ENCODE results near the gene RAB3IP.
"Not testable (repeated sequence)": the region's sequence is repeated elsewhere in the genome, so short reads cannot be mapped to it uniquely, and the experiment has no call there.

Gene RAB3IP

DNA sequence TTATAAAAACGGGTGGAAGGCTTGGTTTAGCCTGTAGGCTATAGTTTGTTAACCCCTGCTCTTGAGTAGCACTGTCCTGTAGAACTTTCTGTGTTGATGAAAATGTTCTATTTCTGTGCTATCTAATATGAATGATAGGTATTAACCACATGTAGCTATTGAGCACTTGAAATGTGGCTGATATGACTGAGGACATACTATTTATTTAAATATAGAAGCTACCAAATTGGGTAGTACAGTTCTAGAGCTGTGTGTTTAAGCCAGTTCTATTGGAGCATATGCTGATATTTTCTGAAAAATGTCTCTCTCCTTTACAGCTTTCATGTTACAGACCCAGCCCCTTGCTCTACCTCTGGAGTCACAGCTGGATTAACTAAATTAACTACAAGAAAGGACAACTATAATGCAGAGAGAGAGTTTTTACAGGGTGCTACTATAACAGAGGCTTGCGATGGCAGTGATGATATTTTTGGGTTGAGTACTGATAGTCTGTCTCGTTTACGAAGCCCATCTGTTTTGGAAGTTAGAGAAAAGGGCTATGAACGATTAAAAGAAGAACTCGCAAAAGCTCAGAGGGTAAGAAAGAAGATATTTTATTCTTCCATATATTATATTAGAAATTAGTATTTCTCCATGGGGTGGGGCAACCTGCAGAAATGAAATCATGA, 17.6 kb downstream of the RAB3IP start:
- no peak for DNase-seq

GRCh38 chr12:69758105-69758504, 19.4 kb downstream of the RAB3IP start:
- DNase-seq: no peak

DNA sequence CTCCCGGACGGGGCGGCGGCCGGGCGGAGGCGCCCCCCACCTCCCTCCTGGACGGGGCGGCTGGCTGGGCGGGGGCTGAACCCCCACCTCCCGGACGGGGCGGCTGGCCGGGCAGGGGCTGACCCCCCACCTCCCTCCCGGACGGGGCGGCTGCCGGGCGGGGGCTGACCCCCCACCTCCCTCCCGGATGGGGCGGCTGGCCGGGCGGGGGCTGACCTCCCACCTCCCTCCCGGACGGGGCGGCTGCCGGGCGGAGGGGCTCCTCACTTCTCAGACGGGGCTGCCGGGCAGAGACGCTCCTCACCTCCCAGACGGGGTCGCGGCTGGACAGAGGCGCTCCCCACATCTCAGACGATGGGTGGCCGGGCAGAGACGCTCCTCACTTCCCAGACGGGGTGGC, 20.9 kb downstream of the RAB3IP start:
- not testable (repeated sequence) for DNase-seq

- no peak for DNase-seq
Observed at GRCh38 chr12:69765515-69765914, 26.9 kb downstream of the RAB3IP start.

DNA sequence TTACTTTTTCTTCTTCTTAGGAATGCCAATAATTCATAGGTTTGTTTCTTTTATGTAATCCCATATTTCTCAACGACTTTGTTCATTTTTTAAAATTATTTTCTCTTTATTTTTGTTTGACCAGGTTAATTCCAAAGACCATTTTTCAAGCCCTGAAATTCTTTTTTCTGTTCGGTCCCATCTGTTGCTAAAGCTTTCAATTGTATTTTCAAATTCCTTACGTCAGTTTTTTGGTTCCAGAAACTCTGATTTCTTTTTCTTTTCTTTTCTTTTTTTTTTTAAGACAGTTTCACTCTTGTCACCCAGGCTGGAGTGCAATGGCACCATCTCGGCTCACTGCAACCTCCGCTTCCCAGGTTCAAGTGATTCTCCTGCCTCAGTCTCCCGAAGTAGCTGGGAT, 27.6 kb downstream of the RAB3IP start:
- DNase-seq: no peak

GRCh38 chr12:69779928-69780327, 41.3 kb downstream of the RAB3IP start:
- DNase-seq: no peak

DNA sequence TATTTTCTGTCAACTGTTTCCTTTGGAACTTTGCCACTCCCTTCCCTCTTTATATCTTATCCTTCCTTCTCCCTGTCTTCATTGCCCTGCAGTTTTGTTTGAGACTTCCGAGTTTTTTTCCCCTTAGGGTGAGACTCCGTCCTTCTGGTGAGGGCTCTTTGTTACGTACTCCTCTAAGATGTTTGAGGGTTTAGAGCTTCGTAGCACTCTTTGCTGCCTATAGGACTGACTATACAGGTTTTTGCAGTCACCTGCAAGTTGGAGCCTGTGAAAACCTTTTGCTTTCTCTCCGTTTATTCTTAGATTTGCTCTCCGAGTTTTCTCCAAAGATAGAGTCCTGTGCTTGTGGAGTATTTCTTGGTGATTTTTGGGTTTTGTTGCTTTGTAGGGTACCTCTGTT, 44.7 kb downstream of the RAB3IP start:
- DNase-seq: no peak

DNA sequence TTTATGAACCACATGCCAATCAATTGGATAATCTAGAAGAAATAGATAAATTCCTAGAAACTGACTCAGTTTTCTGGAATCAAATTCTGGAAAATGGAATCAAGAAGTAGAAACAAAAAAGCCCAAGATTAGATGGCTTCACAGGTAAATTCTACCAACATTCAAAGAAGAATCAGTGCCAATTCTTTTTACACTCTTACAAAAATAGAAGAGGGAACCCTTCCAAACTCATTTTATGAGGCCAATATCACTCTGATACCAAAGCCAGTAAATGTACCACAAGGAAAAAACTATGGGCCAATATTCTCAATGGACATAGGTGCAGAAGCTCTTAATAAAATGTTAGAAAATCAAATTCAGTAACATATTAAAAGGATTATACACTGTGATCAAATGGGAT, 50.7 kb downstream of the RAB3IP start:
- no peak for DNase-seq

- DNase-seq: no peak
Observed at GRCh38 chr12:69792533-69792932, 53.9 kb downstream of the RAB3IP start.

- not testable (repeated sequence) for DNase-seq
Observed at GRCh38 chr12:69807101-69807897, 68.6 kb downstream of the RAB3IP start.

- DNase-seq: no peak
Observed at GRCh38 chr12:69810870-69811498, 72.3 kb downstream of the RAB3IP start.

DNA sequence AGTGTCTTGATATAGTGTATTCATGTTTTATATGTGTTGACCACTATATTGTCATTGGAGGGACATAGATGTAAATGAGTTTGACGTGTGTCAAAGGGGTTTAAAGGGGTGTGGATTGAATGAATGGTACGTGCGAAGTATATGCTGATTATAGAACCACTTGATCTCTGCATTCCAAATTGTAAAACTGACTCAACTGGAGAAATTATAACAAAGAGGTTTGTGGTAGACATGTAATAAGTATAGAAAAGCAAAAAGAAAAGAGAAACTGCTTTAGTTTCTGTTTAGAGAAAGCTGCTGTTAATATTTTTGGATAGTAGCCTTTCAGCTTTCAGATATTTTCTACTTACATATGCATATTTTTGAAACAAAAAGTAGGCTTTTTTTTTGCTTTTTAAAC, 77.4 kb downstream of the RAB3IP start:
- DNase-seq: no peak

- no peak for DNase-seq
Observed at GRCh38 chr12:69821032-69821455, 82.4 kb downstream of the RAB3IP start.

GRCh38 chr12:69821456-69822159, 82.9 kb downstream of the RAB3IP start:
- no peak for DNase-seq

DNA sequence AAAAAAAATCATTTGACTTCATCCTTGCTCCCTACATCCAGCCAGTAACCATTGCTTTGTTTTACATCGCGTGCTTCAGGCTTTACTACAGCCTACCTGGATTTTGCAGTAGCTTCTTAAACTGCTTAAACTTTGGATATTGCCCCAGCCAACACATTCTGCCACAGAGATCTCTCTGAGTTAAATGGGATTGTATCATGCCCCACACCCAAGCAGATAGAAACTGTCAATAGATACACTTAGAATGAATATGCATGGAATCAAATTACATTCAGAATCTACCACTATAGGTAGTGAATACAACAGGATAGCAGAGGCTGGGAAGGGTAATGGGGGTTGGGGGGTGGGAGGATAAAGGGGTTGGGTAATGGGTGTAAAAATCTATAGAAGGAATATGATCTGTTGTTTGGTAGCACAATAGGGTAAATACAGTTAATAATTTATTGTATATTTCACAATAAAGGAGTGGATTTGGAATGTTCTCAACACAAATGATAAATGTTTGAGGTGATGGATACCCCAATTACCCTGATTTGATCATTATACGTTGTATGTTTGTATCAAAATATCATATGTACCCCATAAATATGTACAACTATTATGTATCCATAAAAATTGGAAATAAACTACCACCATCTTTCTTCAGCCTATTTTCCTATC, 83.7 kb downstream of the RAB3IP start:
- DNase-seq: no peak

- no peak for DNase-seq
Observed at GRCh38 chr12:69824028-69824427, 85.4 kb downstream of the RAB3IP start.

- DNase-seq: no peak
Observed at GRCh38 chr12:69824966-69825560, 86.4 kb downstream of the RAB3IP start, which contains the start of gene MYRFL. Gene MYRFL, plus strand, starts transcription at chr12:69825227. Its CDS starts 291 bp downstream, at chr12:69825518.

DNA sequence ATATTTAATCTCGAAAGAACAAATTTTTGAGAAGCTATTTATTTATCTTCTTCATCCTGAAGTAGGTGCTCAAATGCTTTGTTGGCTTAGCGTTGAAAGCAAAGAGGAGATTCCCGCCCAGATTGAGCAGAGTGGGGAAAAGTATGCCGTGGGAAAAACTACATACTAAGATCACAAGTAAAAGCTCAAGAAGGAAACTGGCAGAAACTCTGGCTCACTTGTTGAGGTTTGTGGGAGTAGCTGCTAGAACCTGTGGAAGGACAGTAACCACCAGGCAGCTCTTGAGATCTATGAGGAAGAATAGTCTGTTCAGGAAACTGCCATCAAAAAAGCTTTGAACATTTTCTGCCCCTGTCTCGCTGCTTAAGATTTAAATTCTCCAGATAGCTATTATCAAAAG, 90.2 kb downstream of the RAB3IP start:
- DNase-seq: no peak

- no peak for DNase-seq
Observed at GRCh38 chr12:69833696-69834095, 95.0 kb downstream of the RAB3IP start.

DNA sequence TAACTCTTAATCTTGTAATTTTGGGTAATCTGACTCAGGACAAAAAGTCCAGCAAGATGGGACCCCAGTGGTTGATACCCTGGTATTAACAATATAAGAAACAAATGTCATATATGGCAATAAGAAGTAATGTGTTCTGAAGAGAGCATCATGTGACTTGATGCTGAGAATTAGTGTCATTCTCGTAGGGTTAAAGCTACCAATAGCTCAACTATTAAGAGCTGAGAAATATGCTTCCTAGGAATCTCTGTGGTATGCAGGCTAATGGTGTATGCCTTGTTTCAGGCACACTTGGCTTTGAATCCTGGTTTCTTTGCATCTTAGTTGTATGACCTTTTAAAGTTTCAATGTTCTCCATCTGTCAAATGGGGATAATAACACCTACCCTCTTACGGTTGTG, 95.5 kb downstream of the RAB3IP start:
- DNase-seq: no peak

DNA sequence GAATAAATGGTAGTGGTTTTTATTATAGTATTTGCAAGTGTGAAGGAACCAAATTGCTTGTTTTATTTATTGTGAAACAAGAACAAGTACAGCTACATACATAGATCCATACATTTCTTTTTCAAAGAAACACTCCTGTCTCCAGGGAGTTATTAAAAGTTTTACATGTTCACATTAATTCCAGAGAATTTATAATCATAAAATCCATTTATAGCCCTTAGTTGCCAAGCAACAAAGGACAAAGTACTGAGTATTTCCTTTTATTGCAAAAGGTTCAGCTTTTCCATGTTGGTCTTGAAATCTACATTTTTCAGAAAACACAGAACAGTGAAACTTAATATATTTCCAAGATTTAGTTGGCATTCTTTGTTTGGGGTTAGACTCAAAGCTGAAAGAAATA, 95.9 kb downstream of the RAB3IP start:
- DNase-seq: no peak

GRCh38 chr12:69835081-69835480, 96.4 kb downstream of the RAB3IP start:
- DNase-seq: no peak

Data from activated CD8-positive, alpha-beta memory T cell treated with anti-CD3 and anti-CD28 coated beads, Interleukin-2, amount 50 U/mL, for 4 hours (primary cell).